ENCODE data around the gene SLX4IP. TPM values are rescaled to one million over a fixed set of nuclear protein-coding genes. Genes with fewer than 3 reads are reported as not detected.

SLX4IP gene
- total and polyA plus RNA-seq, 2 donors (not counting 1 experiment from before 2014, with no cell fraction given), result 2.0 to 8.1 TPM

GRCh38 chr20:10513061-10513460, 78.0 kb downstream of the SLX4IP start:
- Histone ChIP-seq H3K9me3 (ENCODE audit: control extremely low read depth in 1 of 3, control insufficient read depth in 2 of 3, insufficient read depth in 1 of 3, low read length in 2 of 3) (no peaks in the 10 kb centered on the region), H4K20me1 (ENCODE audit: control insufficient read depth, insufficient read depth, low read length, poor library complexity, severe bottlenecking) (peaks cover 7% of the 10 kb centered on the region), H3K27me3 (replicated peaks in 1 of 4; ENCODE audit: control extremely low read depth in 1 of 4, control insufficient read depth in 3 of 4, insufficient read depth in 4 of 4, low read length in 3 of 4) (no peaks in the 10 kb centered on the region), H3K79me2 (ENCODE audit: control insufficient read depth, insufficient read depth, low read length) (peaks cover 3% of the 10 kb centered on the region), H3K36me3 (replicated peaks in 1 of 2; ENCODE audit: control extremely low read depth in 1 of 2, control insufficient read depth in 1 of 2, extremely low read depth in 1 of 2, insufficient read depth in 2 of 2, low read length in 1 of 2) (no peaks in the 10 kb centered on the region), H3K4me2 (replicated peaks; ENCODE audit: low read depth, low read length, poor library complexity, severe bottlenecking) (no peak overlapping the region), H3K4me3 (ENCODE audit: control extremely low read depth in 1 of 5, extremely low read depth in 1 of 5, insufficient read depth in 1 of 5, low read depth in 2 of 5, low read length in 4 of 5) (no peak overlapping the region), H3K27ac (ENCODE audit: low read length in 2 of 2) (no peak overlapping the region), H2AFZ (ENCODE audit: insufficient read depth, low read depth, low read length, poor library complexity, severe bottlenecking) (no peak overlapping the region), H3K4me1 (ENCODE audit: control insufficient read depth in 2 of 2, insufficient read depth in 2 of 2, low read length in 2 of 2) (peaks cover 3 to 4% of the 10 kb centered on the region in 2 donors), H3K9ac (ENCODE audit: low read length) (no peak overlapping the region)
- intact Hi-C loops (cut with micrococcal nuclease), result no loop called here
- DNase-seq (no peak), ATAC-seq (ENCODE audit: low read depth) (no peak)
- Mint-ChIP-seq H3K9me3 (ENCODE audit: insufficient read depth) (no peaks in the 10 kb centered on the region), H3K27me3 (no peaks in the 10 kb centered on the region), H3K4me3 (no peak overlapping the region), H3K27ac (no peak overlapping the region), H3K4me1 (peaks cover 10% of the 10 kb centered on the region)
- WGBS (ENCODE audit: insufficient coverage), result 92% methylated on average over 2 of the region's 2 CpGs
- ChIA-PET POLR2A (no interaction called here), CTCF (no interaction called here)
- TF ChIP-seq CTCF (IDR thresholded peaks at IDR 0.05) (no peak), EZH2 (IDR thresholded peaks at IDR 0.05; ENCODE audit: borderline replicate concordance, insufficient read depth, low read depth, low read length, poor library complexity, severe bottlenecking) (no peak)

GRCh38 chr20:10513931-10514575, 78.9 kb downstream of the SLX4IP start:
- intact Hi-C loops (cut with micrococcal nuclease), result no loop called here
- Histone ChIP-seq H2AFZ (ENCODE audit: insufficient read depth, low read depth, low read length, poor library complexity, severe bottlenecking) (no peak overlapping the region), H3K4me2 (replicated peaks; ENCODE audit: low read depth, low read length, poor library complexity, severe bottlenecking) (no peak overlapping the region), H3K27me3 (replicated peaks in 1 of 4; ENCODE audit: control extremely low read depth in 1 of 4, control insufficient read depth in 3 of 4, insufficient read depth in 4 of 4, low read length in 3 of 4) (no peaks in the 10 kb centered on the region), H3K36me3 (replicated peaks in 1 of 2; ENCODE audit: control extremely low read depth in 1 of 2, control insufficient read depth in 1 of 2, extremely low read depth in 1 of 2, insufficient read depth in 2 of 2, low read length in 1 of 2) (no peaks in the 10 kb centered on the region), H3K4me3 (ENCODE audit: control extremely low read depth in 1 of 5, extremely low read depth in 1 of 5, insufficient read depth in 1 of 5, low read depth in 2 of 5, low read length in 4 of 5) (no peak overlapping the region), H3K4me1 (ENCODE audit: control insufficient read depth in 2 of 2, insufficient read depth in 2 of 2, low read length in 2 of 2) (peaks cover 3 to 4% of the 10 kb centered on the region in 2 donors), H3K79me2 (ENCODE audit: control insufficient read depth, insufficient read depth, low read length) (peaks cover 3% of the 10 kb centered on the region), H4K20me1 (ENCODE audit: control insufficient read depth, insufficient read depth, low read length, poor library complexity, severe bottlenecking) (peaks cover 7% of the 10 kb centered on the region), H3K9me3 (ENCODE audit: control extremely low read depth in 1 of 3, control insufficient read depth in 2 of 3, insufficient read depth in 1 of 3, low read length in 2 of 3) (no peaks in the 10 kb centered on the region), H3K27ac (ENCODE audit: low read length in 2 of 2) (no peak overlapping the region), H3K9ac (ENCODE audit: low read length) (no peak overlapping the region)
- Mint-ChIP-seq H3K27me3 (no peaks in the 10 kb centered on the region), H3K4me1 (peaks cover 10% of the 10 kb centered on the region), H3K9me3 (ENCODE audit: insufficient read depth) (no peaks in the 10 kb centered on the region), H3K27ac (no peak overlapping the region), H3K4me3 (no peak overlapping the region)
- TF ChIP-seq CTCF (IDR thresholded peaks at IDR 0.05), result no peak
- TF ChIP-seq EZH2 (IDR thresholded peaks at IDR 0.05; ENCODE audit: borderline replicate concordance, insufficient read depth, low read depth, low read length, poor library complexity, severe bottlenecking), result no peak
- POLR2A ChIA-PET, result no interaction called here
- DNase-seq (no peak), ATAC-seq (ENCODE audit: low read depth) (no peak)
- CTCF ChIA-PET, result interaction anchor here (0.7 kb wide), 1 partner anchor 9 kb away, joined by 3 read pairs; no protein-coding TSS in a partner anchor
- WGBS (ENCODE audit: insufficient coverage), result no CpG with 5 or more reads among the region's 4 CpGs

Measured in B cell (primary cell).